Activated gamma-delta T cell treated with anti-CD3 and anti-CD28 coated beads, Interleukin-2, amount 50 U/mL, for 16 hours (primary cell): ENCODE results near the gene ARHGEF17.

ENCODE experiments used
- DNase-seq: peaks from one replicate; pipeline ENCODE4 v3.0.0-alpha.2; 2020; ENCODE audit warnings: low read depth

The ARHGEF17 gene

DNA sequence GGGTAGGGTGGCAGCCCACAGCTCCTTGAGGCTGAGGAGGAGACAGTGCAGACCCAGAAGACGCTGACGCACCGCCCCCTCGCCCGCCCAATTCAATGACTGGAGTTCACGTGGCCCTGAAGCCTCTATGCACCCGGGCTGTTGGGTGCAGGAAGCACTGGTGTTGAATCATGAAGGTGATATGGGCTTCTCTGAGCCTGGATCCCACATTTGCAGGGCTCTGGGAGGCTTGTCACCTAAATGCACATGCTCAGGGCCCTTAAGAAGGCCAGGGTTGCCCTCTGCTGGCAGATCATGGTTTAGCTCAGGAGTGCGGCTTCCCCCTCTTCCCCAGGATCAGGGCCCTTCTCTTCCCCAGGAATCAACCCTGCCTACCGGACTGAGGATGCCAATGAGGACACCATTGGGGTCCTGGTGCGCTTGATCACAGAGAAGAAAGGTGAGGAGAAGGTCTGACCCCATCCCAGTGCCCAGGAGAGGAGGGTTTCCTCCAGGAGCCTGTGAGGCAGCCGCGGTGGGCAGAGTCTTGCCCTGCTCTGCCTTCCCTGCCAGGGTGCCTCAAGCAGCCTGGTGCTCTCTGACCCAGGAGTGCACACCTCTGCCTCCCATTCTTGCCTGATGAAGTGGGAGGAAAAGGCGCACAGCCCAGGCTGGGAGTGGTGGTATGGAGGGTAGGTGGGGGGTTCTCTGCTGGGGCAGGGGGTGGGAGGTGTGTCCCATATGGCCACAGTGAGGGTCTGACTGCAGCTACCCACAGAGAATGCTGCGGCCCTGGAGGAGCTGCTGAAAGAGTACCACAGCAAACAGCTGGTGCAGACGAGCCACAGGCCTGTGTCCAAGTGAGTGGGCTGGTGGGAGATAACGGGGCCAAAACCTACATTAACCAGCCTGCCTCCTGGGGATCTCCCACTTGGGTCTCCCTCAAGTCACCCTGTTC lies 85.7 kb downstream of the ARHGEF17 start:
- peak; percentile 46 for DNase-seq

GRCh38 chr11:73394416-73395296 lies 86.6 kb downstream of the ARHGEF17 start:
- no peak for DNase-seq

GRCh38 chr11:73395297-73396208 lies 87.5 kb downstream of the ARHGEF17 start:
- DNase-seq: no peak

DNA sequence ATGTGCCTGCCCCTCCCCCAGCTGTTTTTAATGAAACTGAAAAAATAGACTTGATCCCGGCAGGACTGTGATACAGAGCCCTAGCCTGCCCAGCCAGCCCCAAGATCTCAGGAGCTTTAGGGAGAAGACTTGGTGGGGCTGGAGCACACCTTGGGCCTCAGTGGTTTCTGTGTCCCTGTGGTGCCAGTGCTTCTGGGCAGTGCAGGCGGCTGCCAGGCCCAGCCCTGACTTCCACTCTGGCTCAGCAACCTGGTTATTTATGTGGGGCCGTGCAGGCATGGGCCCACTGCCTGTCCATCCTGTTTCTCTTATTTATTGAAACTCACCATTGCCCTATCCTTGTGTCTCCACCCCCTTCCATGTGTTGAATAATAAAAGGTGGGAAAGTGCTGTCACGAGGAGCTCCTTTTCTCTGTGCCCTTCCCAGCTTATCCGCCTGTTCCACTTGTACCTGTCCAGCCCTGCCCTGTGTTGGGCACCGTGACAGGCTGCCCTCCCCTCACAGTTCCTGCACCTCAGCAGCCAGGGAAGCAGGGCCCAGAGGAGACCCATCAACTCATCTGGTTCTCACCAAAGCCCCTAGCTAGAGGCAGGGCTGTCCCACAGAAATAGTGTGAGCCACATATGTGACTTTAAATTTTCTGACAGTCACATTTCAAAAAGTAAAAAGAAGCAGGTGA lies 88.3 kb downstream of the ARHGEF17 start:
- no peak for DNase-seq

DNA sequence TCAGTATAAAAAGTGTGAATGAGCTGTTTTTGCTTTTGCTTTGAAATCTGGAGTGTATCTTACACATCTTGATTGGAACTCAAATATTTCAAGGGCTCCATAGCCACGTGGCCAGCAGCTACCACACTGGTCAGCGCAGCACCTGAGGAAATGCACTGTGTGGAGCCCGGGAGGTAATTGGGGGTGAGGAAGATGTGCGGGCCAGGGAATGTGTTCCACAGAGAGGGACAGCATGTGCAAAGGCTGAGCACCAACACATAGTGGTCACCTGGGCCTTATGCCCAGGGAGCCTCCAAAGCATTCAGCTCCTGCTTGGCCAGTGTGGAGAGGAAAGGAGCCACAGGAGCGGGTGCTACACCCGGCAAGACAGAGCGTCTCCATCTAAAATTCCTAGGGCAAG lies 88.9 kb downstream of the ARHGEF17 start:
- DNase-seq: no peak

GRCh38 chr11:73397468-73398131 lies 89.5 kb downstream of the ARHGEF17 start:
- DNase-seq: no peak

GRCh38 chr11:73398132-73398526 lies 90.1 kb downstream of the ARHGEF17 start:
- DNase-seq: no peak

DNA sequence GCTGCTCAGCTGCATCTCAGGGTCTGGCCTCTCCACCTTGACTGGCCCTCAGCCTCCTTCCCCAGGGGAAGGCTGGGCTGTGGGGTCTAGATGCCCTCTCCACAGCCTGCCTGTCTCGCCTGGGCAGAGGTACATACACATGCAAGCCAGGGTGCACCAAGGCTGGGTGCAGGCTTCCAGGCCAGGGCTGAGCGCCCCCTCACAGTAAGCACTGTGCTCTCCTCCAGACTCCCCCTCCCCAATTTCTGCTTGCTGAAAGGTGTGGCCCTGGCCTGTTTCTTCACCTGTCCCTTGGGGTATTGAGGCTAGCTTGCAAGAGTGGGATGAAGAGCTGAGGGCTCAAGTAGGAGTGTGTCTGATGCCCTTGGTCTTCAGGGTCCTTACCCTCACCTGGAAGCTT lies 90.6 kb downstream of the ARHGEF17 start:
- no peak for DNase-seq

- DNase-seq: no peak
Observed at GRCh38 chr11:73399159-73399590, 91.1 kb downstream of the ARHGEF17 start.

DNA sequence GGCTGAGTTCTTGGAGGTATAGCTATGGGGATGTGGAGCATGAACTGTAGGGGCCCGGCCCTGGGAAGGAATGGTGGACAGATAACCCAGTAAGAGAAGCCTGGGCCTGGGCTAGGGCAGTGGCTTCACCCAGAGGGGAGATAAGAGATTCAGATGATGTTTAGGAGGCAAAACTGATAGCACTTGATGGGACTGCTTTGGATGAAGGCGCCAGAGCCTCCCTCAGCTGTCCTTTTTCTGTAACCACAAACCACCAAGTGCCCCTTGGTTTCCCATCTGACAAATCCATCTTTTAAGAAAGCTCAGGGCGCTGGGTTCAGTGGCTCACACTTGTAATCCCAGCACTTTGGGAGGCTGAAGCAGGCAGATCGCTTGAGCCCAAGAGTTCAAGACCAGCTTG lies 91.6 kb downstream of the ARHGEF17 start:
- no peak for DNase-seq

GRCh38 chr11:73400293-73400692 lies 92.2 kb downstream of the ARHGEF17 start:
- DNase-seq: no peak

DNA sequence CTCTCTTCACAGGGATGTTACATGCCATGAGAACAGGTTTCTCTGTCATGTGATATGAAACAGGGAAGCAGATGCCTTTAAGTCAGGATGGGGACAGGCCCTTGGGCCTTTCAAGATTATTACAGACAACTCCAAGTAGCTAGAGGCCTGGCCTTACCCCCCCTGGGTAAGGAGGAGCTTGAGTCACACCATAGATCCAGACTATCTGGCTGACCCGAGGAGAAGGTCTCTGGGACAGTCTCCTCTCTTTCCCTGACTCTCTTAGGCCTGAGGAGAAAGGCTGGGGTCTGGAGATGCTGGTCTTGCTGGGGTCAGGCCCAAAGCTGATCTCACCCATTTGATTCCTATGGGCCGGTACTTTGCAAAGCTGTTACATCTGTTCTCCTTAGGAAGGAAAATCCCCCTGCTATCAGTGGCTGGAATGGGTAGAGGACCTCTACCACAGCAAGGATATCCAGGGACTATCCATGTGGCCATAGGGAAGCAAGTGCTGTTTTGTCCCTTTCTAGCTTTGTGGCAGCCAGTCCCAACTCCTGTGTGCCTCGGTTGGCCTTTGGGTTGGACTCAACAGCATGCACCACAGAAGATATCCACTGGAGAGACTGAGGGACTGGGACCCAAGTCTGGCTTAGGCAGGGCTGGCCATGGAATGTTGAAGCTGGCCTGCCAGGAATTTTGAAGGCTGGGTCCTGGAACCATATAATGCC lies 93.3 kb downstream of the ARHGEF17 start:
- no peak for DNase-seq

DNA sequence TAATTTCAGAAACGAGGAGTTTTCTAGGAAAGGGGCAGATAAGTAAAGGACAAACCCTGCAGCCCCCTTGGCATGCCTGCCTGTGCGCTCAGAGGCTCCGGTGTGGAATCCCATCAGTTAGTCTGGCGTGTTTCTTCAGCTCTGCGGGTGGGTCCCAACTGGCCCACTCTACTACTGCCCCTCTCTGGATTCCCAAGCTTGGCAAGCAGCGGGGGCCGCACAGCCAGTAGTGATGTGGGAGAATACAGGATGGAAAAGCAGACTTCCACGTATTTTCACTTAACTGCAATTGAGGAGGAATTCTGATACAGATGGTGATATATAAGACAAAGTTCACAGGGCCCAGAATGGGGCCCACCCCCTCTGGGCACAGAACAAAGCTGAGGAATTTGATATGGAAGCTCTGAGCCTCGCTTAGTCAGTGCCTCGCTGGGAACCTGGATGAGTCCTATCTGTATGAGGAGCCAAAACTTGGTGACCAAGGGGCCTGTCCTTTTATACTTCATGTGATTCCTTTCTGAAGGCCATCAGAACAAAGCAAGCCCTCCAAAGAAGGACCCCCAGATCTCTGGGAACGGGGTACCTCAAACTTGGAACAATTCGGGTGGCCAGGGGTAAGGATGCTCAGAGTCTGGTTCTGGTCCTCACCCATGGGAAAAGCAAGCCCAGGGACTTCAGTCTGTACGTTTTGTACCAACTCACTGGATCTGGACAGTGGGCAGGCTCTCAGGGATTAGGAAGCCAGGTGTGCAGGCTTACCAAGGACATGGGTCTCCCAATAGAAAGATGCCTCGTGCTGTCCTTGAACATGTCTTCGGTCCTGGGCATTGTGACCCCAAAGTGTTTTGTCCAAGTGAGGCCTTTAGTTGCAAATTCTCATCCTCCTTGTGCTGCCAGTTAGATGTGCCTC lies 94.1 kb downstream of the ARHGEF17 start:
- no peak for DNase-seq

- no peak for DNase-seq
Observed at GRCh38 chr11:73402834-73403185, 94.7 kb downstream of the ARHGEF17 start.

DNA sequence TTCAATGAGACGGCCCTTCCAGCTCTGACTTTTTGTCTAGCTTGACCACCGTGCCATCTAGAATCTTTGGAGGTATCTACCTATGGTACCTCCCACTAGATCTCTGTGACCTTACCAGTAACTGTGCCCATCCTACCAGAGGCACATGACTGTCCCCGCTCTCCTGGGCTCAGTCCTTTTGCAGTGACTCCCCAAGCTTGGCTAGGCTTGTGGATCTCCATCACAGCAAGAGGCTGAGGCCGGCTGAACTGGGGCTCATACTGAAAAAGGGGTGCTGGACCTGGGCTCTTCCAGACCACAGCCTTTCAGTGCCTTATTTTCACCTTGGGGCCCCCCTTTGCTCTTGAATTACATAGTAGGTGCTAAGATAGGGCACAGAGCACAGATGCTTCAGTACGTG lies 95.5 kb downstream of the ARHGEF17 start:
- DNase-seq: no peak

DNA sequence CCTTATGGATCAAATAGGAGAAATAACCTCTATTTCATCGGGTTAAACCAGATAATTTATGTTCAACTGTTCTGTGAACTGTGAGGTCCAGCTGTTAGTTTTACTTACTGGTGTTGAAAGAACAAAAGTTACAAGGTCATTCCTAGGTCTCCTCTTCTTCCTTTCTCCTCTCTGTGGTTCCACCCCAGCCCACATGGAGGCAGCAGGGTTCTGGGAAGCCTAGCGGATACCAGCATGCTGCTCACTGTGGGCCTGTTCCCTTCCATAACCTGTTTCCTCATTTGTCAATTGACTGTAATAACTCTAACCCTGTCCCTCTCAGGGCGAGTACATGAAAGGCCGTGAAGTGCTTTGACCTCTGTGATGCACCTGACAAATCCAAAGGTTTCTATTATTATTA lies 96.0 kb downstream of the ARHGEF17 start:
- DNase-seq: no peak

DNA sequence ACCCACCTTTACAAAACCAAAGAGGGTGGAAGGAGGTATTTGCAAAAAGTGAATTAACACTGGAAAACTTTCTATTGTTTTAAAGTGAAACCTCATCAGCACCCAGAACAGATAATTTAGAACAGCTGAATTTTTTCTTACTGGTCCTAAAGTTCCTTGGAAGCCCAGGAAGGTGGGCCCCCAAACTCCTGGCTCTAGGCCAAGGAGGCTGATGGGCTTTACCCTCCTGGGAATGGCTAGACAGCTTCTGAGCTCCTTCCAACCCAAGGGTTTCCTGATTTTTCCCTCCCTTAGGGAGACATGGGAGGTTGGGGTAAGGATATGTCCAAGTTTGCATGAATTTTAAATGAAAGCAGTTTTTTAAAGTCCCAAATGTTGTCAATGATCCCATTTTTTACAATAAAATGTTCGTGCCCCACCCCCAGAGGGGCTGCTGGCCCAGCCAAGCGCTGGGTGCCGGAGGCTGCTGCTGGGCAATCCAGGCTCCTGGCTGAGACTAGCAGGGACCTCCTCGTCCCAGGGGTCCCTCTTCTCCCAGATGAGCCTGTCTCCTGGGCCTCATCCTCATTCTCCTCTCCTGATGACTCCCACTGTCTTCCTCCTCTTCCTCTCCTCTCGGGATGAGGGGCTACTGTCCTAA lies 96.5 kb downstream of the ARHGEF17 start:
- DNase-seq: no peak

- no peak for DNase-seq
Observed at GRCh38 chr11:73405146-73405510, 97.1 kb downstream of the ARHGEF17 start.

GRCh38 chr11:73406131-73406530 lies 98.1 kb downstream of the ARHGEF17 start:
- no peak for DNase-seq
